Ovary (tissue), 9 donors: ENCODE data around the gene EP300. TPM values are rescaled to one million over a fixed set of nuclear protein-coding genes. Genes with fewer than 3 reads are reported as not detected.
"Not testable (repeated sequence)": the region's sequence is repeated elsewhere in the genome, so short reads cannot be mapped to it uniquely, and the experiment has no call there.

ENCODE experiments used
- DNase-seq, 5 donors: peaks; one replicate each; pipeline ENCODE4 v3.0.0-alpha.2; 2019 to 2020
- H3K27ac ChIP-seq, 2 donors: fragments of 200-600 bp; one replicate each; pipeline versions ENCODE4 v1.5.1 to v1.8.0; 2019 to 2022
- H3K27me3 ChIP-seq: fragments of 200-600 bp; one replicate; pipeline ENCODE4 v1.8.0; 2022
- H3K36me3 ChIP-seq: fragments of 200-600 bp; sonication (generic); one replicate; pipeline ENCODE4 v1.5.1; 2019
- H3K4me1 ChIP-seq: one replicate; pipeline ENCODE4 v1.8.1; 2013; ENCODE audit warnings: mild to moderate bottlenecking, moderate library complexity; ENCODE audit not compliant: insufficient read depth
- H3K4me3 ChIP-seq: fragments of 200-600 bp; sonication (generic); one replicate; pipeline ENCODE4 v1.5.1; 2017
- H3K9me3 ChIP-seq, 2 donors: fragments of 200-600 bp in 1 of 2; sonication (generic) in 1 of 2; one replicate each; pipeline versions ENCODE4 v1.5.1 to v1.8.1; 2013 to 2019; ENCODE audit warnings: mild to moderate bottlenecking in 1 of 2, moderate library complexity in 1 of 2
- EP300 ChIP-seq: sonication (generic); formaldehyde crosslinking; IDR thresholded peaks from one replicate; pipeline ENCODE4 v1.6.1; 2017; ENCODE audit warnings: antibody characterized with exemption
- POLR2A ChIP-seq: fragments of 450-650 bp; IDR thresholded peaks from one replicate; pipeline ENCODE4 v1.6.1; 2017; ENCODE audit warnings: antibody characterized with exemption, mild to moderate bottlenecking, moderate library complexity
- WGBS, 3 donors: extraction: QIAGEN DNeasy Blood & Tissue Kit in 1 of 3; methylation state at CpG; one replicate each; pipeline versions ENCODE4 v1.1.5 to v1.1.7; 2013 to 2017; 5-methylcytosine and 5-hydroxymethylcytosine counted together
- intact Hi-C, 4 donors: fragments of 100-400 bp; cut with DNase I; formaldehyde crosslinking; loops; one replicate each; pipeline versions ENCODE4 v1.11.0 to v1.15.1; 2022 to 2023
- polyA plus RNA-seq, 2 donors: library from polyadenylated mRNA; stranded (reverse); fragments of 200-250 nt in 1 of 2; fragments of 350-450 nt in 1 of 2; fragmentation: Illumina TruSeq in 1 of 2; extraction: RNeasy Lipid Tissue Mini Kit (QIAGEN cat#74804) in 1 of 2; gene quantifications; one replicate each; pipeline ENCODE4 v1.2.3, GENCODE V29; 2013 to 2014
- total RNA-seq, 7 donors: library from RNA; depleted of rRNA in 2 of 7; stranded (reverse); fragments of >200 nt in 2 of 7; fragmentation: NEBNext Ultra II Directional in 3 of 7; extraction: Animal tissue kit (Norgen Biotek cat#: 25700) in 3 of 7; gene quantifications; one replicate each; pipeline versions ENCODE4 v1.1.0 to v1.2.4, GENCODE V29; 2016 to 2023
- TF ChIP-seq, protein P1 (sequence below), 3 donors: fragments of 450-650 bp in 2 of 3; fragments of 200-600 bp in 1 of 3; IDR thresholded peaks; one replicate each; pipeline versions ENCODE4 v1.5.1 to v1.8.0; 2016 to 2022; ENCODE audit warnings: antibody characterized with exemption in 3 of 3, mild to moderate bottlenecking in 1 of 3
- donor health status: DM: no; HTN: no; CAD: no; lungs with moderate emphysema.
- donor health status: DM: no; HTN: no; CAD: no.
- donor health status: Bipolar disorder and iron deficiency.
- donor health status: DM: yes; HTN: yes; CAD: no.
- donor health status: DM: no; HTN: no; CAD: no.
- donor health status: DM: yes; HTN: yes; CAD: no.

EP300 gene
- total and polyA plus RNA-seq, 9 donors = 23.6 to 86.2 (median 69.0) TPM

- H3K27ac ChIP-seq = no peak overlapping the region
- WGBS, 3 donors = 93 to 96% (median 94%) methylated on average over 14 of the region's 14 CpGs
- H3K27me3 ChIP-seq = no peaks in the 10 kb centered on the region
- intact Hi-C loops = no loop called here
- peaks cover 2% of the 10 kb centered on the region for H3K4me1 ChIP-seq
- H3K9me3 ChIP-seq = no peaks in the 10 kb centered on the region
- TF ChIP-seq POLR2A (no peak), EP300 (no peak)
- TF ChIP-seq, protein P1, sequence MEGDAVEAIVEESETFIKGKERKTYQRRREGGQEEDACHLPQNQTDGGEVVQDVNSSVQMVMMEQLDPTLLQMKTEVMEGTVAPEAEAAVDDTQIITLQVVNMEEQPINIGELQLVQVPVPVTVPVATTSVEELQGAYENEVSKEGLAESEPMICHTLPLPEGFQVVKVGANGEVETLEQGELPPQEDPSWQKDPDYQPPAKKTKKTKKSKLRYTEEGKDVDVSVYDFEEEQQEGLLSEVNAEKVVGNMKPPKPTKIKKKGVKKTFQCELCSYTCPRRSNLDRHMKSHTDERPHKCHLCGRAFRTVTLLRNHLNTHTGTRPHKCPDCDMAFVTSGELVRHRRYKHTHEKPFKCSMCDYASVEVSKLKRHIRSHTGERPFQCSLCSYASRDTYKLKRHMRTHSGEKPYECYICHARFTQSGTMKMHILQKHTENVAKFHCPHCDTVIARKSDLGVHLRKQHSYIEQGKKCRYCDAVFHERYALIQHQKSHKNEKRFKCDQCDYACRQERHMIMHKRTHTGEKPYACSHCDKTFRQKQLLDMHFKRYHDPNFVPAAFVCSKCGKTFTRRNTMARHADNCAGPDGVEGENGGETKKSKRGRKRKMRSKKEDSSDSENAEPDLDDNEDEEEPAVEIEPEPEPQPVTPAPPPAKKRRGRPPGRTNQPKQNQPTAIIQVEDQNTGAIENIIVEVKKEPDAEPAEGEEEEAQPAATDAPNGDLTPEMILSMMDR (IDR thresholded peaks at IDR 0.05) = no peak
- no peak overlapping the region for H3K4me3 ChIP-seq
- DNase-seq = no peak
- no peaks in the 10 kb centered on the region for H3K36me3 ChIP-seq
These were observed 36.2 kb downstream of the EP300 start for GRCh38 chr22:41128606-41129005.

- no peaks in the 10 kb centered on the region for H3K36me3 ChIP-seq
- no peak overlapping the region for H3K4me3 ChIP-seq
- DNase-seq = no peak
- TF ChIP-seq POLR2A = no peak
- TF ChIP-seq, protein P1 (IDR thresholded peaks at IDR 0.05) = no peak
- TF ChIP-seq EP300 = no peak
- 88 to 91% (median 89%) methylated on average over 2 of the region's 2 CpGs for WGBS, 3 donors
- H3K27ac ChIP-seq = no peak overlapping the region
- H3K4me1 ChIP-seq = no peaks in the 10 kb centered on the region
- no peaks in the 10 kb centered on the region for H3K27me3 ChIP-seq
- no peaks in the 10 kb centered on the region for H3K9me3 ChIP-seq
- intact Hi-C loops = no loop called here
These were observed 40.2 kb downstream of the EP300 start for GRCh38 chr22:41132550-41132949.

DNA sequence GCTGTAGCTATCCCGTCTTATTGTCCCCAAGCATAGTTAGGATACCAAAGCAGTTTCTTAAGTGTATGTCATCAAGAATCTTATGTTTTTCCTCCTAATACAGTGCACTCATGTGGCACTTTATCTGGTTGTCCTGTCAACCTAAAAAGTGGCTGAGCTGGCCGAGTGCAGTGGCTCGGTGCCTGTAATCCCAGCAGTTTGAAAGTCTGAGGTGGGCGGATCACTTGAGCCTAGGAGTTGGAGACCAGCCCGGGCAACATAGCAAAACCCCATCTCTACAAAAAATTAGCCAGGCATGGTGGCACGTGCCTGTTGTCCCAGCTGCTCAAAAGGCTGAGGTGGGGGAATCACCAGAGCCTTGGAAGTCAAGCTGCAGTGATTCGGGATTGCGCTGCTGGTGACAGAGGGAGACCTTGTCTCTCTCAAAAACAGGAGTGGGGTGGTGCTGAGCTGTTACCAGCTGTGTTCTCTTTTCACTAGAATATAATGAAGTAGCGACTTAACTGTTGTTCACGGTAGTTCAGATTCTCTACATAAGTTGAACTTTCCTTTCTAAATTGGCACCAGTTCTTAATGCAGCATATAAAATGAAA, 48.1 kb downstream of the EP300 start:
- Histone ChIP-seq H3K4me3 (no peak overlapping the region), H3K9me3 (no peaks in the 10 kb centered on the region), H3K4me1 (no peaks in the 10 kb centered on the region), H3K27ac (no peak overlapping the region), H3K27me3 (no peaks in the 10 kb centered on the region), H3K36me3 (no peaks in the 10 kb centered on the region)
- intact Hi-C loops = no loop called here
- DNase-seq = no peak
- WGBS, 3 donors = 67 to 74% (median 68%) methylated on average over 10 of the region's 10 CpGs
- TF ChIP-seq POLR2A (no peak), EP300 (no peak)
- TF ChIP-seq, protein P1 (IDR thresholded peaks at IDR 0.05) = no peak

- DNase-seq, intact Hi-C loops, H3K27me3 ChIP-seq, H3K4me3 ChIP-seq, H3K9me3 ChIP-seq, H3K4me1 ChIP-seq, H3K36me3 ChIP-seq, H3K27ac ChIP-seq: not testable (repeated sequence)
- WGBS, 3 donors = 88 to 91% (median 90%) methylated on average over 6 of the region's 6 CpGs
These were observed 53.5 kb downstream of the EP300 start for GRCh38 chr22:41145921-41146320.

- no peaks in the 10 kb centered on the region for H3K9me3 ChIP-seq
- WGBS, 3 donors = 45 to 53% (median 52%) methylated on average over 4 of the region's 4 CpGs
- no peak for DNase-seq
- TF ChIP-seq POLR2A (no peak), EP300 (no peak)
- TF ChIP-seq, protein P1 (IDR thresholded peaks at IDR 0.05) = no peak
- H3K4me1 ChIP-seq = no peaks in the 10 kb centered on the region
- H3K4me3 ChIP-seq = no peak overlapping the region
- no peaks in the 10 kb centered on the region for H3K36me3 ChIP-seq
- H3K27ac ChIP-seq = no peak overlapping the region
- intact Hi-C loops = no loop called here
- no peaks in the 10 kb centered on the region for H3K27me3 ChIP-seq
These were observed 54.2 kb downstream of the EP300 start for GRCh38 chr22:41146573-41146972.
